HL-60/S4 (cell line): ENCODE results near the gene PGAP6.
"Not testable (repeated sequence)": the region's sequence is repeated elsewhere in the genome, so short reads cannot be mapped to it uniquely, and the experiment has no call there.

ENCODE experiments used
- in situ Hi-C: fragments of 300-500 bp; cut with MboI; formaldehyde crosslinking; loops from 2 replicates; pipeline ENCODE4 v1.14.3; 2022; ENCODE audit warnings: low sequenced_read_pairs

Gene PGAP6

GRCh38 chr16:369275-369865 is 12.4 kb downstream of the PGAP6 start:
- in situ Hi-C loops, result no loop called here

DNA sequence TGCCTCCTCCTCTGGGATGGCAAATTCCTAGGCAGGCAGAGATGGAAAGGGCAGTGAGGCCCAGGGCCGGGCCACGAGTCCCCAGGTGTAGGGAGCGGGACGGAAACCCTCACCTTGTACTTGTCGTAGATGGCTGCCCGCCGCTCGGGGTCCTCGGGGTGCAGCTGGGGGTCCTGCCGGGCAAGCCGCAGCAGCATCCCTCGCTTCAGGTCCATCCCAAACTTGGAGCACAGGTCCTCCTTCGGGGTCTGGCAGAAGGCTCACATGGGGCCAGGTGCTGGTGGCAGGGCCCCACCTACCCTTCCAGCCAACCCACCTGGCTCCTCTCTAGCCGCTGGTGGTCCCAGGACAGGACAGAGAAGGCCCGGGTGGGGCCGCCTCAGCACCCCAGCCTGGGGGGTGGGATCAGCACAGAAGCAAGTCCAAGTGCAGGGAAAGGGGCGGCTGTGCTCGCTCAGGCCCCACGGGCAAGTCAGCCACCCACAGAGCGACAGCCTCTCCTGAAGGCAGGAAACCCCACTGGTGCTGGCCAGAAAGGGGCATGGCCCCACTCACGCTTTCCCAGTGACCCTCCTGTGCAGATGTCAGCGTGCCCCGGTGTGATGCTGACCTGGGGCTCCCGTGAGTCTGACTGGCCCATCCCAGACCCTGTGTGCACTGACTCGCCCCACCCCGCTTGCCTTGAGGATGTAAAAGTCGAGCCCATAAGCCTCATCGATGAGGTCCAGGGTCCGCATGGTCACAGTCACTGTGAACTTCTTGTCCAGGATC is 13.2 kb downstream of the PGAP6 start:
- in situ Hi-C loops, result no loop called here

GRCh38 chr16:367333-367903 is 14.4 kb downstream of the PGAP6 start:
- in situ Hi-C loops, result no loop called here

DNA sequence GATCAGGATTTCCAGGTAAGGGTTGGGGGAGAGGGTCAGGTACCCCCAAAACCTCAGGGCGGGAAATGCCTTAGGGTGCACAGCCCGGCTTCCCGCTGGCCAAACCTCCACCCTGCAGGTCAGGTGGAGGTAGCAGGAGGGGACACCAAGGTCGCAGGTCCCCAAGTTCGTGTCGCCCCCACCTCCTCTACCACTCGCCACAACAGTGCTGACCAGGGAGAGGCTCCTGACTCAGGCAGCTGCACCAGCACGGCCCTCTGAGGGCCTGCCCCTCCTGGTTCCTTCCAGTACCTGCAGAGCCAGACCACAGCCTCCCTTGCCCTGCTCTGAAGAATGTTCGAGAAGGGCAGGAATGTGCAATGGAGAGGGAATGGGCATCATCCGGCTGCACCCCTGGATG is 15.3 kb downstream of the PGAP6 start:
- in situ Hi-C loops, result no loop called here

DNA sequence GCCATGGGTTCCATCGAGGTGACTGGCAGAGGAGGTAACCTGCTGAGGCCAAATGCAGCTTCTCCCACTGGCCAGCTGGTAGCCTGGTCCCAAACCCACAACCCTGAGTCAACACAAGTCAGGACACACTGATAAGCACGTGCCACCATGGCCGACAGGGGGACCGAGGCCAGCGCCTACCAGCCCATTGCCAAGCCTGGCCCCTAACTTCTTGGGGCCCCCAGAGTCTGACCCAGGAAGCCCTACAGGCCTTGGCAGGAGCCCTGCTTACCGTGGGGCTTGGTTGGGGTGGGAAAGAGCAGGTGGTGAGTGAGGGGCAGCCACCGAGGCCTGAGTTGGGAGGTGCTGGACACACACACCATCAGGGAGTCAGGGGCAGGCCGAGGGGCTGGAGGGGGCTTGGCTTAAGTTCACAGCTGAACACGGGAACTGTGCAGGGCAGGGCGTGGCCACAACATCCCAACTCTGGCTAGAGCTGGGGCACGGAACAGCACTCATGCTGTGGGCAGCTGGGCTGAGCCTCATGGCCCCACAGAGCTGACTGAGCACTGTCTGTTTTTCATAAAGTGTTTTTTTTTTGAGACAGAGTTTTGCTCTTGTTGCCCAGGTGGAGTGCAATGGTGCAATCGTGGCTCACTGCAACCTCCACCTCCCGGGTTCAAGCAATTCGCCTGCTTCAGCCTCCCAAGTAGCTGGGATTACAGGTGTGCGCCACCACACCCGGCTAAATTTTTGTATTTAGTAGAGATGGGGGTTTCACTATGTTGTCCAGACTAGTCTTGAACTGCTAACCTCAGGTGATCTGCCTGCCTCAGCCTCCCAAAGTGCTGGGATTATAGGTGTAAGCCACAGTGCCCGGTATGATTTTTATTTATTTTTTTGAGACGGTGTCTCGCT is 16.9 kb downstream of the PGAP6 start:
- in situ Hi-C loops, result no loop called here

- in situ Hi-C loops, result no loop called here
Measured at GRCh38 chr16:363766-364490, 17.9 kb downstream of the PGAP6 start.

- in situ Hi-C loops, result no loop called here
Measured at GRCh38 chr16:363110-363765, 18.5 kb downstream of the PGAP6 start.

DNA sequence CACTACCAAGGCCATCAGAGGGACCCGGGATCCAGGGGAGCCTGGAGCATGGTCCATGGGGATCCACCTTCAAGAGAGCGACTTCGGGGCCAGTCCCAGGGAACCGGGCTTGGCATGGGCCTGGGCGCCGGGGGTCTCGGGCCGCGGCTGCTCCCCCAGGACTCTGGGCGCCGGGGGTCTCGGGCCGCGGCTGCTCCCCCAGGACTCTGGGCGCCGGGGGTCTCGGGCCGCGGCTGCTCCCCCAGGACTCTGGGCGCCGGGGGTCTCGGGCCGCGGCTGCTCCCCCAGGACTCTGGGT is 19.1 kb downstream of the PGAP6 start:
- in situ Hi-C loops, result not testable (repeated sequence)

DNA sequence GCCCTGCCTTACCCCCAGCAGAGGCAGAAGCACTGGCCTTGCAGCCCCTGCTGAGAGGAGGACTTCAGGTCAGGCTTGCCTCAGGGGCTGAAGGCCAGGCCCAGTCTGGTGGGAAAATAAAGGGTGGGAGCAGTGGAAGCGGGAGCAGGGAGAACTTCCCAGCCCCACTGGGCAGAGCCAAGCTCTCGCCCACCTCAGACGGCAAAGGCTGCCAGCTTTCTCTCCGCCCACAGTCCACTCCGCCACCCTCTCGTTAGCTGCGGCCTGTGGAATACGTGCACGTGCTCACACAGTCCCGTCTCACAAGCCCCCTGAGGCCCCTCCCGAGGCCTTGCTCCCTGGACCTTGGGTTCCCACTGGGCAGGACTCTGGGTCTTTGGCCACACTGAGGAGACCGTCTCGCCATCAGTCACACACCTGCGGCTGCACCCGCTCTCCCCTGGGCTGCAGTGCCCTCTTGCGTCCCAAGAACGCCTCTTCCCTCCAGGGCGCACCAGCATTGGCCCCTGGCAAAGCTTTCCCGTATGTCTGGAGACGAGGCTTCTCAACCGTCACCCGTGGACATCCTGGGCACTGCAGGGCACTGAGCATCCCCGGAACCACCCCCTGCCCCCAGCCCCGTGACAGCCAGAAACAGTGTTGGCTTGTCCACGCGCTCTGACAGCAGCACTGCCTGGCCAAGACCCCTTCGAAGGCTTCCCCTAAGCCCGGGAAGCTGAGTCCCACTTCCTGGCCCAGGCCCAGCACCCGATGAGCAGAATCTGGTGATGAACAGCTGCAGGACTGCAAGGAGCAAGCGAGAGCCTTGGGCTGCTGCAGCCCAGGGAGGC is 19.7 kb downstream of the PGAP6 start:
- in situ Hi-C loops, result no loop called here

GRCh38 chr16:361341-361871 is 20.4 kb downstream of the PGAP6 start:
- in situ Hi-C loops, result no loop called here

DNA sequence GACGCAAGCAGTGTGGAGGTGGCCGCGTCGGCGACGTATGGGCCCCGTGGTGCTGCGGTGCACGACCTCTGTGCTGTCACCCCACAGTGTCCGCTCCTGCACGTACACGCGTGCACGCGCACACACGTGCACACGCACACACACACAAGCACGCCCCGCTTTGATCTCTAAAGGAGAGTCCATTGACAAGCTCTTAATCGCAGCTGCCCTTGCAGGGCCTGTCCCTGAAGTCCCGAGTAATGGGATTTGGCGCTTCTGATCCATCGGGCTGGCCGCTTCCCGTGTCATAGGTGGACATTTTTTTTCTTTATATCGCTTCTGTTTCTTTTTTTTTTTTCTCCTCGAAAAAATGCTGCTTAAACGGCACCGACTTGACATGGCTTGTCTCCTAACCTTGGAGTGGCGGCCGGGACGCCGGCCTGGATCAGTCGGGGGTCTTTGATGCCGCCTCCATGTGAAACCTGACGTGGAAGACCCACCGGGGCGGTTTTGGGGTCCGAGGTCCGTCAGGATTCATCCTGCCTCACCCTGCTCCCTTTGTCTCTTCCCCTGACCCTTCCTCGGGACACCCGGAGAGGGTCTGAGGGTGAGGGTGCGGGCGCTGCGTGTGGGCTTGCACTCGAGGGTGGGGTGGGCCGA is 21.0 kb downstream of the PGAP6 start:
- in situ Hi-C loops, result no loop called here

GRCh38 chr16:359871-360697 is 21.7 kb downstream of the PGAP6 start:
- in situ Hi-C loops, result no loop called here

DNA sequence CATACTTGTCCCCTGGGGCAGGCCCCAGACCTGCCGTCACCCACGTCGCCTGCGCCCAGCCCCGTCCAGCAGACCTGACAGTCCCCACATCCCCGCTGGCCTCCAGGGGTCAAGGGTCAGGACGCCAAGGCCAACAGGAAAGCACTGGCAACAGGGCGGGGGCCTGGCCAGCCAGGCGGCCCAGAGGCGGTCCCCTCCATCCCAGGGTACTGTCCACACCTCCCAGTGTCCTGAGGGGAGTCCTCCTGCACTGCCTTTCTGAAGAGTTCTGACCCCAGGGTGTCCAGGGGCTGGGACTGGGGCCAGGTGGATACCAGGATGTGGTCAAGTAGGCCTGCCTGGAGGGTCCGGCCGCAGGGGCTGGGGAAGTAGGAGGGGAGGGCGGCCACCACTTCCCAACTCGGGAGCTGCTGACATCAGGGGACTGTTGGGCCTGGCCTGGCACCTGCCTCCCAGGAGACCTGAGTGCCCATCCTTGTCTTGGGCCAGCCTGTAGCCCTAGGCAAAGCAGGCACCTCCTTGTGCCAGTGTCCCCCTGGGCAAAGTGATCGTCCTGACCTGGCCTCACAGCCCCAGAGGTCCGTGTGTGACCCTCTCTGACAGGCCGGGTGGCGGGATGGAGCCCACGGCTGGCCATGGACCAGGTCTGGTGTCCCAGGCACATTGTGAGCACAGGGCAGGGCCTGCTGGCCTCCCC is 22.6 kb downstream of the PGAP6 start:
- in situ Hi-C loops, result no loop called here

DNA sequence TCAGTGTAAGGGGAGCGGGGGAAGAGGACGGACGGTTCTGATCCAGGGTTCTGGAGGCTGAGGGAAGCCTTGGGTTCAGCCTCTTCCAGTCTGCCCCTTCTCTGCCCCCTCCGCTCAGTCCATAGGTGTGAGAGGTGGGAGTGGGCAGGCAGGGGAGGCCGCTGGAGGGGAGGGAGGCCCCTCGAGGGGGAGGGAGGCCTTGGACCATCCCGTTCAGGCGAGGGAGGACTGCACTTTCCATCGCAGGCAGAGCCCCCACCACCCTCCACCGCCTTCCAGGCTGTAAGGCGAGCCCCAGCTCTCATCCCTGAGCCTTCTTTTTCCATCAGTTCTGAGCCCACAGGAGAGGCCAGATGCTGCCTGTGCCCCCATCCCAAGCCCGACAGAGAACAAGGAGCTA is 25.0 kb downstream of the PGAP6 start:
- in situ Hi-C loops, result no loop called here

DNA sequence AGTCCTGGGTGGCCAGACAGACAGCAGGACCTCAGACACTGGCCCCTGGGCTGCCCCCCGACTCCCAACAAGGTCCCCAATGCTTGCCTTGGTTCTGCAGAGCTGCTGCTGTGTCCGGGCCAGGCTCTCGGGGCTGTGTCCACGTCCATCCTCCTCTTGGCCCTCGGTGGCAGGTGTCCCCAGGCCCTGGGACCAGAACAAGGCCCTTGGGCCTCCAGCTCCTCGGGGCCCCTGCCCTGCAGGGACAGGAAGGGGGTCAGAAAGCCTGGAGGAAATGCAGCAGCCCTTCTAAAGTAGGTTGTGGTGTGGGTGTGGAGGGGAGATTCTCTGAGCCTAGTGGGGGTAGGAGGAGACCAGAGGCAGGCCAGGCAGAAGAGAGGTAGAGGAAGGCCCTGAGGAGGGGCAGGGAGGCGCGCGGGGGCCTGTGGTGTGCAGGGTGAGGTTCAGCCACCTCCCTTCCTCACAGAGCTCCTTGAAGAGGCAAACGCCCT is 26.8 kb downstream of the PGAP6 start:
- in situ Hi-C loops, result no loop called here

DNA sequence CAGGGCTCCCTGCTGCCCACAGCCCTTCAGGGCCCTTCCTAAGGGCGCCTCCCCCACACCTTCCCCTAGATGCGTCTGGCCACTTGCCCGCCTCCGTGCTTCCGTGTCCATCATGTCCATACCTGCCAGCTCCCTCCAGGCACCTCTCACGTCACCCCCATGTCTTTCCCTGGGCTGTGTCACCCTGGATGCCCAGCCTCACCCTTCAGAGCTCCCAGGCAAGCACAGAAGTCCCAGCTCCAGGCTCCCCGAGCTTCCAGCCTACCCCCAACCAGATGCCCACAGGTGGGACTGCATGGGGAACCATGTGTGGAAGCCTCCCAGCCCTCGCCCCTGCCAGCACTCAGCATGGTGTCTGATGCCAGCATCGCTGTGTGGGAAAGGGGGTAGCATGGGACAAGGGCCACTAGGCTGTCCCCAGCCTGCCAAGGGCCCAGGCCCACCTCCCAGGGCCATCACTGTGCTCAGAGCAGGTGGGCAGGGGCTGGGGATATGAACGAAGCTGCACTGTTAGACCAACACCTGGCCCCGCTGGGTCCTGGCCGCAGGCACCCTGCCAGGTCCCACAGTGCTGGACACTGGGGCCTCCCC is 27.4 kb downstream of the PGAP6 start:
- in situ Hi-C loops, result no loop called here
